HepG2 (cell line): ENCODE data around the gene AGPAT2. TPM values are rescaled to one million over a fixed set of nuclear protein-coding genes. Genes with fewer than 3 reads are reported as not detected.

Source experiments
- AGO1 ChIP-seq: fragments of 200-400 bp; formaldehyde crosslinking; IDR thresholded peaks from 2 replicates; pipeline ENCODE4 v1.6.1; 2017; ENCODE audit warnings: mild to moderate bottlenecking, low read depth, low read length, moderate library complexity; ENCODE audit not compliant: poor library complexity, severe bottlenecking
- CENPX ChIP-seq: sonication (generic); formaldehyde crosslinking; IDR thresholded peaks from 2 replicates; pipeline ENCODE4 v1.9.0; 2021; ENCODE audit warnings: mild to moderate bottlenecking, missing genetic modification reagents, moderate library complexity
- ETV6 ChIP-seq: sonication (generic); formaldehyde crosslinking; conservative IDR thresholded peaks from 2 replicates; pipeline ENCODE4 v1.4.0; 2020; ENCODE audit warnings: missing genetic modification reagents
- GFI1 ChIP-seq: sonication (generic); formaldehyde crosslinking; IDR thresholded peaks from 2 replicates; pipeline ENCODE4 v1.5.0; 2020; ENCODE audit warnings: missing genetic modification reagents, mild to moderate bottlenecking, borderline replicate concordance
- PAF1 ChIP-seq: IDR thresholded peaks from 2 replicates; pipeline ENCODE4 v1.6.1; 2016; ENCODE audit warnings: missing genetic modification reagents, missing compliant biosample characterization
- POLR2AphosphoS5 ChIP-seq: IDR thresholded peaks from 2 replicates; pipeline ENCODE4 v1.6.1; 2012; ENCODE audit warnings: low read depth, low read length
- RELA ChIP-seq: sonication (generic); formaldehyde crosslinking; IDR thresholded peaks from 2 replicates; pipeline ENCODE4 v1.4.0; 2020; ENCODE audit warnings: missing genetic modification reagents
- SALL1 ChIP-seq: sonication (generic); formaldehyde crosslinking; IDR thresholded peaks from 2 replicates; pipeline ENCODE4 v1.8.0; 2022; ENCODE audit warnings: mild to moderate bottlenecking, missing genetic modification reagents
- SMAD1 ChIP-seq: sonication (generic); formaldehyde crosslinking; IDR thresholded peaks from 2 replicates; pipeline ENCODE4 v1.4.0; 2020; ENCODE audit warnings: missing genetic modification reagents, low read depth, mild to moderate bottlenecking, borderline replicate concordance
- SMAD9 ChIP-seq: sonication (generic); formaldehyde crosslinking; IDR thresholded peaks from 2 replicates; pipeline ENCODE4 v1.5.1; 2020; ENCODE audit warnings: mild to moderate bottlenecking, missing genetic modification reagents
- SP5 ChIP-seq: IDR thresholded peaks from 2 replicates; pipeline ENCODE4 v1.6.1; 2016; ENCODE audit warnings: low read depth, borderline replicate concordance
- SRSF1 ChIP-seq: fragments of 200-400 bp; formaldehyde crosslinking; optimal IDR thresholded peaks from 2 replicates; pipeline ENCODE3; 2017; ENCODE audit warnings: mild to moderate bottlenecking, low read depth, low read length, moderate library complexity
- TAF1 ChIP-seq: sonication (generic); formaldehyde crosslinking; IDR thresholded peaks from 2 replicates; pipeline ENCODE4 v1.4.0; 2020; ENCODE audit warnings: missing genetic modification reagents
- XRCC5 ChIP-seq: fragments of 200-400 bp; formaldehyde crosslinking; optimal IDR thresholded peaks from 2 replicates; pipeline ENCODE3; 2017; ENCODE audit warnings: mild to moderate bottlenecking, low read length
- ZBTB3 ChIP-seq: sonication (generic); formaldehyde crosslinking; IDR thresholded peaks from 2 replicates; pipeline ENCODE4 v1.4.0; 2020; ENCODE audit warnings: low read depth, mild to moderate bottlenecking, moderate library complexity, missing genetic modification reagents, borderline replicate concordance
- ZFYVE20 ChIP-seq: sonication (generic); formaldehyde crosslinking; IDR thresholded peaks from 2 replicates; pipeline ENCODE4 v1.8.0; 2023; ENCODE audit warnings: low read depth, mild to moderate bottlenecking, moderate library complexity, missing genetic modification reagents, borderline replicate concordance
- ZIK1 ChIP-seq: sonication (generic); formaldehyde crosslinking; IDR thresholded peaks from 2 replicates; pipeline ENCODE4 v1.5.0; 2020; ENCODE audit warnings: mild to moderate bottlenecking, low read depth, missing genetic modification reagents, borderline replicate concordance
- ZNF326 ChIP-seq: sonication (generic); formaldehyde crosslinking; IDR thresholded peaks from 2 replicates; pipeline ENCODE4 v1.4.0; 2020; ENCODE audit warnings: missing genetic modification reagents, borderline replicate concordance
- ZNF563 ChIP-seq: sonication (generic); formaldehyde crosslinking; IDR thresholded peaks from 2 replicates; pipeline ENCODE4 v1.8.0; 2022; ENCODE audit warnings: mild to moderate bottlenecking, moderate library complexity, missing genetic modification reagents
- ZNF614 ChIP-seq: IDR thresholded peaks from 2 replicates; pipeline ENCODE4 v1.6.1; 2018; ENCODE audit warnings: missing biosample characterization, missing genetic modification reagents, inconsistent platforms, borderline replicate concordance
- ZNF713 ChIP-seq: sonication (generic); formaldehyde crosslinking; IDR thresholded peaks from 2 replicates; pipeline ENCODE4 v1.4.0; 2020; ENCODE audit warnings: mild to moderate bottlenecking, missing genetic modification reagents
- ZNF746 ChIP-seq: sonication (generic); formaldehyde crosslinking; IDR thresholded peaks from 2 replicates; pipeline ENCODE4 v1.8.0; 2022; ENCODE audit warnings: mild to moderate bottlenecking, missing genetic modification reagents
- ZNF75D ChIP-seq: sonication (generic); formaldehyde crosslinking; IDR thresholded peaks from 2 replicates; pipeline ENCODE4 v1.8.1; 2023; ENCODE audit warnings: missing genetic modification reagents, mild to moderate bottlenecking, borderline replicate concordance
- ZNF839 ChIP-seq: sonication (generic); formaldehyde crosslinking; IDR thresholded peaks from 2 replicates; pipeline ENCODE4 v1.4.0; 2020; ENCODE audit warnings: missing genetic modification reagents, mild to moderate bottlenecking, borderline replicate concordance
- ZSCAN29 ChIP-seq: sonication (generic); formaldehyde crosslinking; conservative IDR thresholded peaks from 2 replicates; pipeline ENCODE4 v1.4.0; 2020; ENCODE audit warnings: mild to moderate bottlenecking, missing genetic modification reagents
- ZZZ3 ChIP-seq: sonication (generic); formaldehyde crosslinking; IDR thresholded peaks from 2 replicates; pipeline ENCODE4 v1.4.0; 2020; ENCODE audit warnings: missing genetic modification reagents, mild to moderate bottlenecking, borderline replicate concordance
- polyA plus RNA-seq, 8 experiments: library from polyadenylated mRNA; depleted of rRNA in 3 of 8; stranded (reverse) in 7 of 8; unstranded in 1 of 8; fragments of >200 nt; fragmentation: Illumina TruSeq in 4 of 8; extraction: Trizol in 4 of 8; gene quantifications; 2 replicates each; pipeline versions ENCODE4 v1.2.1 to v1.2.3, GENCODE V29; 2011 to 2016; ENCODE audit warnings: low read depth in 4 of 8, missing spikeins in 1 of 8, mixed read lengths in 1 of 8; ENCODE audit not compliant: insufficient read depth in 1 of 8
- total RNA-seq, 5 experiments: library from RNA; depleted of rRNA; stranded (reverse); fragments of >200 nt; fragmentation: Illumina TruSeq; extraction: Trizol; gene quantifications; 2 replicates each; pipeline ENCODE4 v1.2.3, GENCODE V29; 2016; ENCODE audit warnings: low read depth in 1 of 5
- TF ChIP-seq, protein P1 (sequence below): IDR thresholded peaks from 2 replicates; pipeline ENCODE4 v1.6.1; 2016; ENCODE audit warnings: mild to moderate bottlenecking, missing biosample characterization, missing genetic modification reagents
- TF ChIP-seq, protein P2 (sequence below): sonication (generic); formaldehyde crosslinking; IDR thresholded peaks from 2 replicates; pipeline ENCODE4 v1.9.0; 2022; ENCODE audit warnings: missing genetic modification reagents, mild to moderate bottlenecking, borderline replicate concordance
- TF ChIP-seq, protein P3 (sequence below): sonication (generic); formaldehyde crosslinking; IDR thresholded peaks from 2 replicates; pipeline ENCODE4 v1.5.0; 2020; ENCODE audit warnings: missing genetic modification reagents

AGPAT2 gene
- total and polyA plus RNA-seq, 2 of the 13 experiments (the other 11 are each of a cell fraction or from before 2014, with no cell fraction given) = 3.9 to 25.8 TPM

DNA sequence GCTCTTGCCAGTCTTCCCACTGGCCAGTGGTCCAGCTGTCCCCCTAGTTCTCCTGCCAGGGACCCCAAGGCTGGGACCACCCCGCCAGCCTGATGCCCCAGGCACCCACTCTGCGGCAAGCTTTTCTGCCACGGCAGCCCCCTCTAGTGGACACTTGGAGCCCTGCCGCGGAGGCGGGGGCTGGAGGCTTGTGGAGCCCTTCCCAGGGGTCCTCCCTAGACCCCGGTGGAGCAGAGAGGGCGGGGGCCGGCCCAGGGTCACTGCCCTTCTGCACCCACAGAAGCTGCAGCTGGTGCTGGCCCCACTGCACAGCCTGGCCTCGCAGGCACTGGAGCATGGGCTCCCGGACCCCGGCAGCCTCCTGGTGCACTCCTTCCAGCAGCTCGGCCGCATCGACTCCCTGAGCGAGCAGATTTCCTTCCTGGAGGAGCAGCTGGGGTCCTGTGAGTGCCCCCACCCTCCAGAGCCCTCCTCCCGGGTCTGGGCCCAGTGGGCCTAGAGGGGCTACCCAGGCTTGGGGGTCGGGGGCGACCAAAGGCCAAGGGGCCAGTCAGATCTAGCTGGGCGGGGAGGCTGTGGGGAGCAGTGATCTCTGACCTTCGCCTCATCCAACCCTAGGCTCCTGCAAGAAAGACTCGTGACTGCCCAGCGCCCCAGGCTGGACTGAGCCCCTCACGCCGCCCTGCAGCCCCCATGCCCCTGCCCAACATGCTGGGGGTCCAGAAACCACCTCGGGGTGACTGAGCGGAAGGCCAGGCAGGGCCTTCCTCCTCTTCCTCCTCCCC is 15.4 kb downstream of the AGPAT2 start (continued):
- TF ChIP-seq, protein P1, sequence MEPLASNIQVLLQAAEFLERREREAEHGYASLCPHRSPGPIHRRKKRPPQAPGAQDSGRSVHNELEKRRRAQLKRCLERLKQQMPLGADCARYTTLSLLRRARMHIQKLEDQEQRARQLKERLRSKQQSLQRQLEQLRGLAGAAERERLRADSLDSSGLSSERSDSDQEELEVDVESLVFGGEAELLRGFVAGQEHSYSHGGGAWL (CRISPR knock-in tag) = no peak
- no peak for TF ChIP-seq ZNF839 (CRISPR knock-in tag)
- no peak for TF ChIP-seq ZNF614 (CRISPR knock-in tag)
- no peak for TF ChIP-seq ZIK1 (CRISPR knock-in tag)
- TF ChIP-seq ZZZ3 (CRISPR knock-in tag) = no peak
- TF ChIP-seq XRCC5 = peak; percentile 60
- no peak for TF ChIP-seq PAF1 (CRISPR knock-in tag)
- no peak for TF ChIP-seq ZFYVE20
- TF ChIP-seq, protein P2, sequence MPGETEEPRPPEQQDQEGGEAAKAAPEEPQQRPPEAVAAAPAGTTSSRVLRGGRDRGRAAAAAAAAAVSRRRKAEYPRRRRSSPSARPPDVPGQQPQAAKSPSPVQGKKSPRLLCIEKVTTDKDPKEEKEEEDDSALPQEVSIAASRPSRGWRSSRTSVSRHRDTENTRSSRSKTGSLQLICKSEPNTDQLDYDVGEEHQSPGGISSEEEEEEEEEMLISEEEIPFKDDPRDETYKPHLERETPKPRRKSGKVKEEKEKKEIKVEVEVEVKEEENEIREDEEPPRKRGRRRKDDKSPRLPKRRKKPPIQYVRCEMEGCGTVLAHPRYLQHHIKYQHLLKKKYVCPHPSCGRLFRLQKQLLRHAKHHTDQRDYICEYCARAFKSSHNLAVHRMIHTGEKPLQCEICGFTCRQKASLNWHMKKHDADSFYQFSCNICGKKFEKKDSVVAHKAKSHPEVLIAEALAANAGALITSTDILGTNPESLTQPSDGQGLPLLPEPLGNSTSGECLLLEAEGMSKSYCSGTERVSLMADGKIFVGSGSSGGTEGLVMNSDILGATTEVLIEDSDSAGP = 0 out of 2 replicates have a peak, but pooled peaks have one; percentile 43
- no peak for TF ChIP-seq ZNF746 (CRISPR knock-in tag)
- TF ChIP-seq ZNF563 = peak; percentile 35; the same call in 1 of the 2 replicates
- no peak for TF ChIP-seq TAF1 (CRISPR knock-in tag)
- peak; percentile 72 for TF ChIP-seq AGO1
- TF ChIP-seq ETV6 (CRISPR knock-in tag) = no peak
- TF ChIP-seq ZNF713 = no peak
- TF ChIP-seq ZNF326 = no peak
- no peak for TF ChIP-seq SALL1 (CRISPR knock-in tag)
- TF ChIP-seq, protein P3, sequence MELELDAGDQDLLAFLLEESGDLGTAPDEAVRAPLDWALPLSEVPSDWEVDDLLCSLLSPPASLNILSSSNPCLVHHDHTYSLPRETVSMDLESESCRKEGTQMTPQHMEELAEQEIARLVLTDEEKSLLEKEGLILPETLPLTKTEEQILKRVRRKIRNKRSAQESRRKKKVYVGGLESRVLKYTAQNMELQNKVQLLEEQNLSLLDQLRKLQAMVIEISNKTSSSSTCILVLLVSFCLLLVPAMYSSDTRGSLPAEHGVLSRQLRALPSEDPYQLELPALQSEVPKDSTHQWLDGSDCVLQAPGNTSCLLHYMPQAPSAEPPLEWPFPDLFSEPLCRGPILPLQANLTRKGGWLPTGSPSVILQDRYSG (CRISPR knock-in tag) = no peak
- TF ChIP-seq GFI1 (CRISPR knock-in tag) = no peak
- no peak for TF ChIP-seq SMAD1 (CRISPR knock-in tag)
- TF ChIP-seq RELA (CRISPR knock-in tag) = no peak
- no peak for TF ChIP-seq SP5 (CRISPR knock-in tag)
- no peak for TF ChIP-seq POLR2AphosphoS5
- no peak for TF ChIP-seq SRSF1
- no peak for TF ChIP-seq SMAD9 (CRISPR knock-in tag)
- TF ChIP-seq CENPX = no peak
- TF ChIP-seq ZNF75D (CRISPR knock-in tag) = no peak
- no peak for TF ChIP-seq ZSCAN29 (CRISPR knock-in tag)
- no peak for TF ChIP-seq ZBTB3 (CRISPR knock-in tag)
